ENCODE measurements around the gene APEX1. TPM values are rescaled to one million over a fixed set of nuclear protein-coding genes. Genes with fewer than 3 reads are reported as not detected.

The APEX1 gene
- total RNA-seq, 1 experiment from 2014 or later = 235 TPM

GRCh38 chr14:20458031-20458789, 3.2 kb downstream of the APEX1 start:
- Histone ChIP-seq H3K27me3 (ENCODE audit: insufficient read depth, low read length) (no peaks in the 10 kb centered on the region), H3K27ac (ENCODE audit: low read depth, low read length) (no peak overlapping the region), H3K79me2 (ENCODE audit: insufficient read depth, low read length) (peaks cover 62% of the 10 kb centered on the region), H3K9ac (ENCODE audit: low read length) (no peak overlapping the region), H3K9me3 (ENCODE audit: control insufficient read depth in 1 of 2, insufficient read depth in 1 of 2, low read depth in 1 of 2, low read length in 2 of 2) (no peaks in the 10 kb centered on the region), H3K9me2 (ENCODE audit: insufficient read depth) (no peaks in the 10 kb centered on the region), H3K4me3 (replicated peaks in 1 of 2; ENCODE audit: low read depth in 1 of 2, low read length in 2 of 2) (no peak overlapping the region), H3K36me3 (ENCODE audit: control insufficient read depth in 1 of 2, insufficient read depth in 2 of 2, low read length in 2 of 2) (peaks cover 25 to 36% of the 10 kb centered on the region in 2 experiments), H3K4me1 (ENCODE audit: control insufficient read depth in 1 of 2, insufficient read depth in 2 of 2, low read length in 2 of 2) (peaks cover 28 to 36% of the 10 kb centered on the region in 2 experiments), H2AFZ (ENCODE audit: low read depth, low read length, poor library complexity, severe bottlenecking) (no peak overlapping the region), H3K4me2 (ENCODE audit: low read length) (no peak overlapping the region), H4K20me1 (ENCODE audit: insufficient read depth) (no peaks in the 10 kb centered on the region)
- no TSS peak for BruUV-seq (replicated peaks)
- DNase-seq (ENCODE audit: low read depth, low spot score) = no peak
- ChIA-PET CTCF (no interaction called here), POLR2A (no interaction called here), RAD21 (ENCODE audit: low non-redundant PET in 1 of 2, low total read pairs in 2 of 2, uncharacterized antibody in 2 of 2, unreplicated experiment in 2 of 2) (interaction anchor here in 1 of 2 experiments (0.6 kb wide), 1 partner anchor 115 kb away, joined by 3 read pairs; no protein-coding TSS in a partner anchor)
- TF ChIP-seq YY1 (IDR thresholded peaks at IDR 0.05; ENCODE audit: extremely low read depth, insufficient replicate concordance, low read depth, low read length) (no peak), REST (IDR thresholded peaks at IDR 0.05; ENCODE audit: low read depth) (no peak), EZH2 (IDR thresholded peaks at IDR 0.05) (no peak), ZBTB33 (IDR thresholded peaks at IDR 0.05; ENCODE audit: extremely low read depth, insufficient replicate concordance, low read length) (no peak), POLR2A (IDR thresholded peaks at IDR 0.05; ENCODE audit: borderline replicate concordance, extremely low read depth, insufficient read depth, insufficient read length) (no peak), POLR2AphosphoS5 (IDR thresholded peaks at IDR 0.05; ENCODE audit: low read depth, low read length) (no peak), MAX (IDR thresholded peaks at IDR 0.05) (no peak), CEBPB (IDR thresholded peaks at IDR 0.05; ENCODE audit: low read depth) (no peak)
- intact Hi-C loops (cut with micrococcal nuclease) = no loop called here
- no peak for ATAC-seq
